Endodermal cell (in vitro differentiated cells): ENCODE results near the gene COPG1. TPM values are rescaled to one million over a fixed set of nuclear protein-coding genes. Genes with fewer than 3 reads are reported as not detected.

Experiments used
- DNase-seq: peaks from one replicate; pipeline ENCODE4 v3.0.0-alpha.2; 2017
- H3K27ac ChIP-seq: 2 replicates; pipeline ENCODE4 v1.5.1; 2013; ENCODE audit warnings: mild to moderate bottlenecking, low read depth, low read length, moderate library complexity
- H3K27me3 ChIP-seq: 2 replicates; pipeline ENCODE4 v1.6.1; 2013; ENCODE audit warnings: mild to moderate bottlenecking, low read length, moderate library complexity; ENCODE audit not compliant: insufficient read depth, control insufficient read depth, poor library complexity, severe bottlenecking
- H3K36me3 ChIP-seq: 2 replicates; pipeline ENCODE4 v1.7.0; 2013; ENCODE audit warnings: mild to moderate bottlenecking, low read length, moderate library complexity; ENCODE audit not compliant: control insufficient read depth, insufficient read depth
- H3K4me1 ChIP-seq: one replicate; pipeline ENCODE4 v1.7.0; 2013; ENCODE audit warnings: low read length; ENCODE audit not compliant: control insufficient read depth, insufficient read depth
- H3K4me3 ChIP-seq: 2 replicates; pipeline ENCODE4 v1.5.1; 2013; ENCODE audit warnings: mild to moderate bottlenecking, low read length, moderate library complexity
- H3K9ac ChIP-seq: 2 replicates; pipeline ENCODE4 v1.6.1; 2013; ENCODE audit warnings: mild to moderate bottlenecking, low read length, moderate library complexity; ENCODE audit not compliant: poor library complexity, severe bottlenecking; ENCODE audit errors: extremely low read depth
- H3K9me3 ChIP-seq: 2 replicates; pipeline ENCODE4 v1.6.1; 2013; ENCODE audit warnings: mild to moderate bottlenecking, low read length, moderate library complexity; ENCODE audit not compliant: control insufficient read depth
- H3K27ac Mint-ChIP-seq: 2 replicates; pipeline ENCODE4 v1.8.0; 2020; ENCODE audit warnings: mixed read lengths
- H3K27me3 Mint-ChIP-seq: 2 replicates; pipeline ENCODE4 v1.8.0; 2021; ENCODE audit warnings: mild to moderate bottlenecking, mixed read lengths; ENCODE audit not compliant: insufficient read depth
- H3K36me3 Mint-ChIP-seq: 2 replicates; pipeline ENCODE4 v1.8.0; 2020; ENCODE audit warnings: low read depth, mixed read lengths
- H3K4me1 Mint-ChIP-seq: 2 replicates; pipeline ENCODE4 v1.8.0; 2020; ENCODE audit warnings: mixed read lengths
- H3K4me3 Mint-ChIP-seq: 2 replicates; pipeline ENCODE4 v1.8.0; 2020; ENCODE audit warnings: mild to moderate bottlenecking, moderate library complexity, mixed read lengths
- H3K9me3 Mint-ChIP-seq: 2 replicates; pipeline ENCODE4 v1.8.0; 2020; ENCODE audit warnings: mild to moderate bottlenecking, mixed read lengths
- WGBS, 2 experiments: methylation state at CpG; one replicate each; pipeline versions ENCODE4 v1.1.5 to v1.1.7; 2013; ENCODE audit warnings: missing lambda C conversion rate in 2 of 2, mixed read lengths in 1 of 2; ENCODE audit not compliant: insufficient coverage in 1 of 2, insufficient read length in 1 of 2; 5-methylcytosine and 5-hydroxymethylcytosine counted together
- total RNA-seq, 2 donors: library from RNA; stranded (reverse); fragmentation: NEBNext Ultra II Directional in 1 of 2; extraction: Animal tissue kit (Norgen Biotek cat#: 25700) in 1 of 2; gene quantifications; 2 replicates in 1 of 2; 3 replicates in 1 of 2; pipeline ENCODE4 v1.2.1, GENCODE V29; 2021
- TF ChIP-seq, protein P1 (sequence below): fragments of 200-600 bp; sonication (generic); conservative IDR thresholded peaks from 2 replicates; pipeline ENCODE4 v1.5.0; 2021; ENCODE audit warnings: antibody characterized with exemption, mild to moderate bottlenecking

Gene COPG1
- total RNA-seq, 2 donors from 2014 or later, result 151 to 193 TPM

DNA sequence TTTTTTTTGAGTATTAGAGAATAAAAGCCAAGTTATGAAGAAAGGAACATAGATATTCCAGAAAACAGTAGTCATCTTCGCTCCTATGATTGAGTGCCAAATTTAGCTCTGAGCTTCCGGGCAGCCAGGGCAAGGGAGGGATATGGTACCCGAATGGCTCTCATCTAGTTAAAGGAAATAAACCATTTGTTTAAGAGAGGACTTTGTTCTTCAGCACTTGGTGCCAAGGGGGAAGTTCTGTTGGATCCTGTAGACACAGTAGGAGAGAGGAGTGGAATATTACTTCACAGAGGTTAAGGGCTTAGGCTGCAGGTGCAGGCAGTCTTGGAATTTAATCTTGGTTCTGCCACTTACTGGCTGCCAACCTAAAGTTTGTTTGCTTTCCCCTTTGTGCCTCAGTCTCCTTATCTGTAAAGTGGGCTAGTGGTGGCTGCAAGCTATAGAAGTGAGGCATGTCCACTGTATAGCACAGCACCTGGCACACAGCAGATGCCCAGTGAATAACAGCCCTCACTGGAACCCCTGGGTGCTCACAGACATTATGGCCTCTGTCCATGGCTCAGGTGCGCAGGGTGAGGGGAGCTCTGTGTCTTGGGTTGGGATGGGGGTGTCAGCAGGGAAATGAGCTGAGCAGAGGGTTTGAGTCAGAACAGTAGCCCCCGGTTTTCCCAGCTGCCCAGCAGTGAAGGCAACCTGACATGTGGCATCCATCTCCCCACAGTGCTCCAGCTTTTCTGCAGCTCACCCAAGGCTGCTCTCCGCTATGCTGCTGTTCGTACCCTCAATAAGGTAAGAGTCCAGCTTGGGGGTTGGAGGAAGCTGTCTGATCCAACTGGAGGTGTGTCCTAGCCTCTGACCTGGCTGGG lies 10.4 kb downstream of the COPG1 start:
- WGBS, 2 experiments, result 95 to 99% methylated on average over 6 to 7 of the region's 7 CpGs

DNA sequence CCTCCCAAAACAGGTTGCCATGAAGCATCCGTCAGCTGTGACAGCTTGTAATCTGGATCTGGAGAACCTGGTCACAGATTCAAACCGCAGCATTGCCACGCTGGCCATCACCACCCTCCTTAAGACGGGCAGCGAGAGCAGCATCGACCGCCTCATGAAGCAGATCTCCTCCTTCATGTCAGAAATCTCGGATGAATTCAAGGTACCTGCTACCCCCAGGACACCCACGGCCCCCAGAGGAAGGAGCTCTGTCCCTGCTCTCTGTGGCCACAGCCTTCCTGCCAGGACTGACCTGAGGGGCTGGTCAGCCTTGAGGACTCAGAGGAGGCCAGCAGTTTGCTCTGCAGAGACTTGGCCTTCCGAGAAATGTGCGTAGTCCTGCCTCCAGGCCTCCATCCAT lies 11.2 kb downstream of the COPG1 start:
- peaks cover 83% of the 10 kb centered on the region for H3K36me3 Mint-ChIP-seq
- Histone ChIP-seq H3K27me3 (no peaks in the 10 kb centered on the region), H3K9ac (no peak overlapping the region), H3K4me3 (no peak overlapping the region), H3K27ac (no peak overlapping the region), H3K9me3 (no peaks in the 10 kb centered on the region), H3K4me1 (no peaks in the 10 kb centered on the region), H3K36me3 (peaks cover 90% of the 10 kb centered on the region)
- H3K4me1 Mint-ChIP-seq, result no peaks in the 10 kb centered on the region
- WGBS, 2 experiments, result 98 to 100% methylated on average over 10 to 11 of the region's 11 CpGs
- H3K27ac Mint-ChIP-seq, result no peak overlapping the region
- H3K9me3 Mint-ChIP-seq, result no peaks in the 10 kb centered on the region
- TF ChIP-seq, protein P1, sequence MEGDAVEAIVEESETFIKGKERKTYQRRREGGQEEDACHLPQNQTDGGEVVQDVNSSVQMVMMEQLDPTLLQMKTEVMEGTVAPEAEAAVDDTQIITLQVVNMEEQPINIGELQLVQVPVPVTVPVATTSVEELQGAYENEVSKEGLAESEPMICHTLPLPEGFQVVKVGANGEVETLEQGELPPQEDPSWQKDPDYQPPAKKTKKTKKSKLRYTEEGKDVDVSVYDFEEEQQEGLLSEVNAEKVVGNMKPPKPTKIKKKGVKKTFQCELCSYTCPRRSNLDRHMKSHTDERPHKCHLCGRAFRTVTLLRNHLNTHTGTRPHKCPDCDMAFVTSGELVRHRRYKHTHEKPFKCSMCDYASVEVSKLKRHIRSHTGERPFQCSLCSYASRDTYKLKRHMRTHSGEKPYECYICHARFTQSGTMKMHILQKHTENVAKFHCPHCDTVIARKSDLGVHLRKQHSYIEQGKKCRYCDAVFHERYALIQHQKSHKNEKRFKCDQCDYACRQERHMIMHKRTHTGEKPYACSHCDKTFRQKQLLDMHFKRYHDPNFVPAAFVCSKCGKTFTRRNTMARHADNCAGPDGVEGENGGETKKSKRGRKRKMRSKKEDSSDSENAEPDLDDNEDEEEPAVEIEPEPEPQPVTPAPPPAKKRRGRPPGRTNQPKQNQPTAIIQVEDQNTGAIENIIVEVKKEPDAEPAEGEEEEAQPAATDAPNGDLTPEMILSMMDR, result no peak
- H3K4me3 Mint-ChIP-seq, result no peak overlapping the region
- H3K27me3 Mint-ChIP-seq, result no peaks in the 10 kb centered on the region
- no peak for DNase-seq

More for the DNA sequence above, 10.4 kb downstream of the COPG1 start:
- Mint-ChIP-seq H3K27me3 (no peaks in the 10 kb centered on the region), H3K4me3 (no peak overlapping the region), H3K9me3 (no peaks in the 10 kb centered on the region), H3K36me3 (peaks cover 82% of the 10 kb centered on the region), H3K27ac (no peak overlapping the region), H3K4me1 (no peaks in the 10 kb centered on the region)
- TF ChIP-seq, protein P1, result no peak
- Histone ChIP-seq H3K9me3 (no peaks in the 10 kb centered on the region), H3K4me1 (no peaks in the 10 kb centered on the region), H3K36me3 (peaks cover 90% of the 10 kb centered on the region), H3K4me3 (no peak overlapping the region), H3K27ac (no peak overlapping the region), H3K9ac (no peak overlapping the region), H3K27me3 (no peaks in the 10 kb centered on the region)
- no peak for DNase-seq

DNA sequence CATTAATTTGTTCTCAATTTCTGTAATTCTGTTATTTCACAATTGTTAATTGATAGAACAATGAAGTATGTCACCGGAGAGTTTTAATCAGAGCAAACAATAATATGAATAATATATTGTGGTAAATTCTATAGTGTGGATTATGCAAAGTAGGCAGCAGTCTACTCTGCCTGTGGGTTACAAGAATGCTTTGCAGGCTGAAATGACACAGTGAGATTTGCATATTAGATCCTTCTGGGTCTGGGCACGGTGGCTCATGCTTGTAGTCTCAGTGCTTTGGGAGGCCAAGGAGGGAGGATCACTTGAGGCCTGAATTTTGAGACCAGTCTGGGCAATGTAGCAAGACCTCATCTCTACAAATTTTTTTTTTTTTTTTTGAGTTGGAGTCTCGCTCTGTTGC lies 12.5 kb downstream of the COPG1 start:
- Histone ChIP-seq H3K9me3 (no peaks in the 10 kb centered on the region), H3K9ac (no peak overlapping the region), H3K4me1 (no peaks in the 10 kb centered on the region), H3K36me3 (peaks cover 90% of the 10 kb centered on the region), H3K27me3 (no peaks in the 10 kb centered on the region), H3K27ac (no peak overlapping the region), H3K4me3 (no peak overlapping the region)
- H3K27me3 Mint-ChIP-seq, result no peaks in the 10 kb centered on the region
- H3K9me3 Mint-ChIP-seq, result no peaks in the 10 kb centered on the region
- TF ChIP-seq, protein P1, result no peak
- H3K4me3 Mint-ChIP-seq, result no peak overlapping the region
- no peak overlapping the region for H3K27ac Mint-ChIP-seq
- peaks cover 82% of the 10 kb centered on the region for H3K36me3 Mint-ChIP-seq
- no peak for DNase-seq
- no peaks in the 10 kb centered on the region for H3K4me1 Mint-ChIP-seq
- 90 to 99% methylated on average over 1 to 3 of the region's 3 CpGs for WGBS, 2 experiments
